GM21786 (cell line): ENCODE results near the gene TMEM130.
"Not testable (repeated sequence)": the region's sequence is repeated elsewhere in the genome, so short reads cannot be mapped to it uniquely, and the experiment has no call there.

Experiments used
- ATAC-seq: cut with Tn5 transposase; IDR thresholded peaks from one replicate; pipeline ENCODE4 v1.9.1; 2021; ENCODE audit not compliant: unreplicated experiment

Gene TMEM130

GRCh38 chr7:98877692-98878364 is 8.0 kb upstream of the TMEM130 start:
- ATAC-seq: no peak

- ATAC-seq: no peak
These were observed 7.3 kb upstream of the TMEM130 start for GRCh38 chr7:98877146-98877545.

- no peak for ATAC-seq
These were observed 5.7 kb upstream of the TMEM130 start for GRCh38 chr7:98875501-98875900.

GRCh38 chr7:98874942-98875341 is 5.1 kb upstream of the TMEM130 start:
- ATAC-seq: no peak

- ATAC-seq: not testable (repeated sequence)
These were observed 3.8 kb upstream of the TMEM130 start for GRCh38 chr7:98873610-98874009.

- ATAC-seq: no peak
These were observed 2.6 kb upstream of the TMEM130 start for GRCh38 chr7:98872328-98872924.

- no peak for ATAC-seq
These were observed 1.1 kb upstream of the TMEM130 start for GRCh38 chr7:98870807-98871491.

- ATAC-seq: peak; percentile 88
These were observed 372 bp upstream of the TMEM130 start for GRCh38 chr7:98870121-98870651.

- no peak for ATAC-seq
These were observed 702 bp downstream of the TMEM130 start for GRCh38 chr7:98869027-98869596.

- ATAC-seq: no peak
These were observed 1.4 kb downstream of the TMEM130 start for GRCh38 chr7:98868450-98868849.

GRCh38 chr7:98866765-98867164 is 3.0 kb downstream of the TMEM130 start:
- no peak for ATAC-seq

- no peak for ATAC-seq
These were observed 3.5 kb downstream of the TMEM130 start for GRCh38 chr7:98866351-98866750.

GRCh38 chr7:98864731-98865453 is 4.9 kb downstream of the TMEM130 start:
- no peak for ATAC-seq

- ATAC-seq: no peak
These were observed 6.2 kb downstream of the TMEM130 start for GRCh38 chr7:98863601-98864000.

GRCh38 chr7:98862716-98863420 is 6.9 kb downstream of the TMEM130 start:
- no peak for ATAC-seq

GRCh38 chr7:98862203-98862602 is 7.6 kb downstream of the TMEM130 start:
- no peak for ATAC-seq

- ATAC-seq: no peak
These were observed 9.7 kb downstream of the TMEM130 start for GRCh38 chr7:98860071-98860470.

GRCh38 chr7:98855610-98856422 is 14.0 kb downstream of the TMEM130 start:
- ATAC-seq: no peak

- ATAC-seq: no peak
These were observed 17.0 kb downstream of the TMEM130 start for GRCh38 chr7:98852826-98853225.

- ATAC-seq: no peak
These were observed 20.9 kb downstream of the TMEM130 start for GRCh38 chr7:98848918-98849317.
